HEK293 (cell line): ENCODE measurements around the gene PLS3.

Source experiments
- CTCF ChIA-PET: fragments of 350-600 bp; formaldehyde crosslinking; extraction: SDS; loops from one replicate; lab custom pipeline; 2021; ENCODE audit warnings: antibody characterized with exemption; lab: Yijun Ruan, JAX
- POLR2A ChIA-PET: fragments of 300-600 bp; formaldehyde crosslinking; extraction: SDS; loops from one replicate; lab custom pipeline; 2020; ENCODE audit warnings: antibody characterized with exemption, inconsistent platforms; lab: Yijun Ruan, JAX
- H3K27ac ChIP-seq: fragments of 200-500 bp; sonication (Bioruptor generic); 2 replicates; pipeline ENCODE4 v1.5.1; 2014; ENCODE audit warnings: low read depth, low read length, control low read depth, inconsistent platforms; ENCODE audit errors: extremely low read depth
- H3K36me3 ChIP-seq, 2 experiments: fragments of 200-500 bp in 1 of 2; sonication (Bioruptor generic) in 1 of 2; 1 replicate in 1 of 2; 2 replicates in 1 of 2; pipeline ENCODE4 v1.5.1; 2014 to 2017; ENCODE audit warnings: inconsistent platforms in 2 of 2, low read length in 2 of 2; ENCODE audit not compliant: control insufficient read depth in 2 of 2, insufficient read depth in 1 of 2
- H3K4me1 ChIP-seq: fragments of 200-500 bp; sonication (Bioruptor generic); 2 replicates; pipeline ENCODE4 v1.5.1; 2014; ENCODE audit warnings: mild to moderate bottlenecking, low read length, inconsistent platforms; ENCODE audit not compliant: control insufficient read depth, insufficient read depth
- H3K4me3 ChIP-seq: 2 replicates; pipeline ENCODE4 v1.5.1; 2011; ENCODE audit warnings: low read depth, mild to moderate bottlenecking, control low read depth, low read length, moderate library complexity
- H3K9me3 ChIP-seq: fragments of 200-500 bp; sonication (Bioruptor generic); 2 replicates; pipeline ENCODE4 v1.5.1; 2014; ENCODE audit warnings: low read depth, low read length, inconsistent platforms; ENCODE audit not compliant: control insufficient read depth, insufficient read depth
- FEZF1 ChIP-seq: fragments of 450-650 bp; formaldehyde crosslinking; IDR thresholded peaks from 2 replicates; pipeline ENCODE4 v1.5.1; 2016; ENCODE audit warnings: missing biosample characterization, missing genetic modification characterization
- GLIS2 ChIP-seq: fragments of 450-650 bp; formaldehyde crosslinking; IDR thresholded peaks from 2 replicates; pipeline ENCODE4 v1.5.1; 2016; ENCODE audit warnings: missing biosample characterization, missing genetic modification characterization
- KLF16 ChIP-seq: fragments of 450-650 bp; formaldehyde crosslinking; IDR thresholded peaks from 2 replicates; pipeline ENCODE4 v1.5.1; 2017; ENCODE audit warnings: missing biosample characterization, missing genetic modification characterization
- KLF17 ChIP-seq: fragments of 450-650 bp; formaldehyde crosslinking; IDR thresholded peaks from 2 replicates; pipeline ENCODE4 v1.5.1; 2016; ENCODE audit warnings: missing biosample characterization, missing genetic modification characterization
- OVOL3 ChIP-seq: fragments of 450-650 bp; formaldehyde crosslinking; IDR thresholded peaks from 2 replicates; pipeline ENCODE4 v1.5.1; 2016; ENCODE audit warnings: missing biosample characterization, missing genetic modification characterization
- PRDM1 ChIP-seq: fragments of 450-650 bp; formaldehyde crosslinking; IDR thresholded peaks from 2 replicates; pipeline ENCODE4; 2016; ENCODE audit warnings: missing biosample characterization, missing genetic modification characterization
- ZBTB20 ChIP-seq: fragments of 450-650 bp; formaldehyde crosslinking; IDR thresholded peaks from 2 replicates; pipeline ENCODE4 v1.5.1; 2016; ENCODE audit warnings: missing biosample characterization, missing genetic modification characterization
- ZBTB6 ChIP-seq: fragments of 450-650 bp; formaldehyde crosslinking; IDR thresholded peaks from 2 replicates; pipeline ENCODE4 v1.5.1; 2017; ENCODE audit warnings: missing biosample characterization, missing genetic modification characterization
- ZFP3 ChIP-seq: fragments of 450-650 bp; formaldehyde crosslinking; IDR thresholded peaks from 2 replicates; pipeline ENCODE4 v1.5.1; 2016; ENCODE audit warnings: low read depth, missing biosample characterization, missing genetic modification characterization
- ZNF140 ChIP-seq: fragments of 450-650 bp; formaldehyde crosslinking; IDR thresholded peaks from 2 replicates; pipeline ENCODE4 v1.5.1; 2016; ENCODE audit warnings: missing biosample characterization, missing genetic modification characterization
- ZNF221 ChIP-seq: fragments of 450-650 bp; formaldehyde crosslinking; IDR thresholded peaks from 2 replicates; pipeline ENCODE4 v1.5.1; 2017; ENCODE audit warnings: missing biosample characterization, missing genetic modification characterization, borderline replicate concordance
- ZNF223 ChIP-seq: fragments of 450-650 bp; formaldehyde crosslinking; IDR thresholded peaks from 2 replicates; pipeline ENCODE4 v1.5.1; 2016; ENCODE audit warnings: missing biosample characterization, missing genetic modification characterization
- ZNF280C ChIP-seq: fragments of 450-650 bp; formaldehyde crosslinking; IDR thresholded peaks from 2 replicates; pipeline ENCODE4 v1.5.1; 2016; ENCODE audit warnings: missing biosample characterization, missing genetic modification characterization
- ZNF341 ChIP-seq: fragments of 450-650 bp; formaldehyde crosslinking; IDR thresholded peaks from 2 replicates; pipeline ENCODE4; 2016; ENCODE audit warnings: low read depth, missing biosample characterization, missing genetic modification characterization
- ZNF391 ChIP-seq: fragments of 450-650 bp; formaldehyde crosslinking; IDR thresholded peaks from 2 replicates; pipeline ENCODE4 v1.5.1; 2016; ENCODE audit warnings: low read depth, missing biosample characterization, missing genetic modification characterization, borderline replicate concordance
- ZNF398 ChIP-seq: fragments of 450-650 bp; formaldehyde crosslinking; IDR thresholded peaks from 2 replicates; pipeline ENCODE4 v1.5.1; 2017; ENCODE audit warnings: missing biosample characterization, missing genetic modification characterization
- ZNF404 ChIP-seq: fragments of 450-650 bp; formaldehyde crosslinking; IDR thresholded peaks from 2 replicates; pipeline ENCODE4 v1.5.1; 2017; ENCODE audit warnings: missing biosample characterization, missing genetic modification characterization
- ZNF433 ChIP-seq: fragments of 450-650 bp; formaldehyde crosslinking; IDR thresholded peaks from 2 replicates; pipeline ENCODE4 v1.5.1; 2016; ENCODE audit warnings: missing biosample characterization, missing genetic modification characterization, low read depth
- ZNF530 ChIP-seq: fragments of 450-650 bp; formaldehyde crosslinking; IDR thresholded peaks from 2 replicates; pipeline ENCODE4 v1.5.1; 2016; ENCODE audit warnings: low read depth, missing biosample characterization, missing genetic modification characterization
- ZNF654 ChIP-seq: fragments of 450-650 bp; formaldehyde crosslinking; IDR thresholded peaks from 2 replicates; pipeline ENCODE4 v1.5.1; 2016; ENCODE audit warnings: low read depth, missing biosample characterization, missing genetic modification characterization
- ZNF677 ChIP-seq: fragments of 450-650 bp; IDR thresholded peaks from 2 replicates; pipeline ENCODE4 v1.5.0; 2018; ENCODE audit warnings: missing biosample characterization, mild to moderate bottlenecking, missing genetic modification characterization, moderate library complexity
- ZNF704 ChIP-seq: fragments of 450-650 bp; formaldehyde crosslinking; IDR thresholded peaks from 2 replicates; pipeline ENCODE4 v1.5.1; 2016; ENCODE audit warnings: missing biosample characterization, missing genetic modification characterization
- ZNF843 ChIP-seq: fragments of 450-650 bp; formaldehyde crosslinking; IDR thresholded peaks from 2 replicates; pipeline ENCODE4 v1.5.1; 2016; ENCODE audit warnings: missing biosample characterization, missing genetic modification characterization

Gene PLS3

GRCh38 chrX:115534383-115534782 is 26.6 kb upstream of the PLS3 start (continued):
- TF ChIP-seq ZFP3 (tag by site-specific recombination) (peak; percentile 41; the same call in 1 of the 2 replicates), ZNF223 (tag by site-specific recombination) (0 out of 2 replicates have a peak, but pooled peaks have one; percentile 32), ZNF140 (tag by site-specific recombination) (peak; percentile 93), ZNF341 (tag by site-specific recombination) (peak; percentile 42; the same call in 1 of the 2 replicates), ZNF704 (tag by site-specific recombination) (no peak), ZNF654 (tag by site-specific recombination) (peak; percentile 49), OVOL3 (tag by site-specific recombination) (peak; percentile 34; the same call in 1 of the 2 replicates), ZNF530 (0 out of 2 replicates have a peak, but pooled peaks have one; percentile 38)

- Histone ChIP-seq H3K9me3 (no peaks in the 10 kb centered on the region), H3K4me3 (no peak overlapping the region), H3K4me1 (no peaks in the 10 kb centered on the region), H3K27ac (no peak overlapping the region), H3K36me3 (no peaks in the 10 kb centered on the region)
- POLR2A ChIA-PET: no interaction called here
- TF ChIP-seq ZNF221 (no peak), ZNF404 (tag by site-specific recombination) (no peak), ZNF654 (tag by site-specific recombination) (no peak), ZNF433 (tag by site-specific recombination) (no peak), ZBTB20 (no peak), KLF17 (tag by site-specific recombination) (no peak), ZNF391 (no peak), ZNF280C (tag by site-specific recombination) (no peak), ZNF398 (tag by site-specific recombination) (no peak)
- CTCF ChIA-PET: no interaction called here
These were observed 25.6 kb upstream of the PLS3 start for GRCh38 chrX:115535421-115535820.

GRCh38 chrX:115535844-115536243 is 25.1 kb upstream of the PLS3 start:
- no peaks in the 10 kb centered on the region for H3K4me1 ChIP-seq
- H3K4me3 ChIP-seq: no peak overlapping the region
- POLR2A ChIA-PET: no interaction called here
- no peak for TF ChIP-seq ZNF677
- no peak for TF ChIP-seq FEZF1 (tag by site-specific recombination)
- no peak for TF ChIP-seq KLF16 (tag by site-specific recombination)
- no peak for TF ChIP-seq ZNF843 (tag by site-specific recombination)
- TF ChIP-seq GLIS2 (tag by site-specific recombination): no peak
- no peak for TF ChIP-seq ZBTB6 (tag by site-specific recombination)
- TF ChIP-seq PRDM1 (tag by site-specific recombination): no peak
- TF ChIP-seq ZNF433 (tag by site-specific recombination): no peak
- CTCF ChIA-PET: no interaction called here
- no peaks in the 10 kb centered on the region for H3K36me3 ChIP-seq
- no peak overlapping the region for H3K27ac ChIP-seq
- no peaks in the 10 kb centered on the region for H3K9me3 ChIP-seq
